ENCODE results near the gene IRAK2.

GRCh38 chr3:10268116-10268515 is 103.4 kb downstream of the IRAK2 start:
- TF ChIP-seq CTCF (IDR thresholded peaks at IDR 0.05; ENCODE audit: low read length) (no peak), EZH2 (IDR thresholded peaks at IDR 0.05; ENCODE audit: borderline replicate concordance, low read length) (no peak)

Measured in OCI-LY1 (cell line).